Smooth muscle cell (in vitro differentiated cells): ENCODE measurements around the gene FBXO41. TPM values are rescaled to one million over a fixed set of nuclear protein-coding genes. Genes with fewer than 3 reads are reported as not detected.

Experiments
- DNase-seq: peaks from one replicate; lab custom pipeline; 2025; ENCODE audit not compliant: unreplicated experiment; lab: John Stamatoyannopoulos, UW
- H2AFZ ChIP-seq: fragments of 200-600 bp; sonication (generic); 2 replicates; pipeline ENCODE4 v1.6.0; 2016; ENCODE audit warnings: antibody characterized with exemption, low read depth, mild to moderate bottlenecking
- H3F3A ChIP-seq: fragments of 200-600 bp; sonication (generic); 2 replicates; pipeline ENCODE4 v1.6.0; 2017; ENCODE audit warnings: antibody characterized with exemption, low read depth
- H3K27ac ChIP-seq: fragments of 200-600 bp; sonication (generic); 2 replicates; pipeline ENCODE4 v1.5.1; 2016; ENCODE audit warnings: low read depth, mild to moderate bottlenecking
- H3K27me3 ChIP-seq: fragments of 200-600 bp; sonication (generic); 2 replicates; pipeline ENCODE4 v1.6.1; 2016; ENCODE audit warnings: low read depth, mild to moderate bottlenecking
- H3K36me3 ChIP-seq: fragments of 200-600 bp; sonication (generic); 2 replicates; pipeline ENCODE4 v1.5.1; 2016; ENCODE audit warnings: low read depth
- H3K4me1 ChIP-seq: fragments of 200-600 bp; sonication (generic); 2 replicates; pipeline ENCODE4 v1.5.1; 2016; ENCODE audit warnings: low read depth
- H3K4me2 ChIP-seq: fragments of 200-600 bp; sonication (generic); 2 replicates; pipeline ENCODE4 v1.6.0; 2016; ENCODE audit warnings: mild to moderate bottlenecking
- H3K4me3 ChIP-seq: fragments of 200-600 bp; sonication (generic); 2 replicates; pipeline ENCODE4 v1.5.1; 2016; ENCODE audit warnings: mild to moderate bottlenecking
- H3K79me2 ChIP-seq: fragments of 200-600 bp; sonication (generic); 2 replicates; pipeline ENCODE4 v1.6.0; 2016; ENCODE audit warnings: low read depth, mild to moderate bottlenecking
- H3K9ac ChIP-seq: fragments of 200-600 bp; sonication (generic); 2 replicates; pipeline ENCODE4 v1.6.0; 2016; ENCODE audit warnings: low read depth
- H3K9me3 ChIP-seq: fragments of 200-600 bp; sonication (generic); replicated peaks from 2 replicates; pipeline ENCODE4 v1.5.1; 2016; ENCODE audit warnings: low read depth
- H4K20me1 ChIP-seq: fragments of 200-600 bp; sonication (generic); 2 replicates; pipeline ENCODE4 v1.6.0; 2016; ENCODE audit warnings: low read depth
- WGBS: methylation state at CpG from one replicate; pipeline ENCODE4 v1.1.7; 2016; ENCODE audit warnings: low lambda C conversion rate; 5-methylcytosine and 5-hydroxymethylcytosine counted together
- polyA plus RNA-seq: library from polyadenylated mRNA; unstranded; fragments of >200 nt; fragmentation: Nextera tagmentation; extraction: Ambion mirVana; gene quantifications from 2 replicates; pipeline ENCODE4 v1.2.1, GENCODE V29; 2016
- total RNA-seq: library from RNA; depleted of rRNA; stranded (reverse); fragments of >200 nt; gene quantifications from 2 replicates; pipeline ENCODE4 v1.2.3, GENCODE V29; 2014
- TF ChIP-seq, protein P1 (sequence below): fragments of 200-600 bp; sonication (generic); IDR thresholded peaks from 2 replicates; pipeline ENCODE4 v1.5.1; 2017; ENCODE audit warnings: borderline replicate concordance, mild to moderate bottlenecking, antibody characterized with exemption; ENCODE audit not compliant: insufficient read depth, poor library complexity, severe bottlenecking

FBXO41 gene
- total and polyA plus RNA-seq, 2 experiments from 2014 or later: 1.00 to 1.2 TPM

- H3K27ac ChIP-seq: peak overlapping the region; percentile 4
- 67% methylated on average over 11 of the region's 11 CpGs for WGBS
Measured at GRCh38 chr2:73235315-73236028, 48.8 kb downstream of the FBXO41 start.

DNA sequence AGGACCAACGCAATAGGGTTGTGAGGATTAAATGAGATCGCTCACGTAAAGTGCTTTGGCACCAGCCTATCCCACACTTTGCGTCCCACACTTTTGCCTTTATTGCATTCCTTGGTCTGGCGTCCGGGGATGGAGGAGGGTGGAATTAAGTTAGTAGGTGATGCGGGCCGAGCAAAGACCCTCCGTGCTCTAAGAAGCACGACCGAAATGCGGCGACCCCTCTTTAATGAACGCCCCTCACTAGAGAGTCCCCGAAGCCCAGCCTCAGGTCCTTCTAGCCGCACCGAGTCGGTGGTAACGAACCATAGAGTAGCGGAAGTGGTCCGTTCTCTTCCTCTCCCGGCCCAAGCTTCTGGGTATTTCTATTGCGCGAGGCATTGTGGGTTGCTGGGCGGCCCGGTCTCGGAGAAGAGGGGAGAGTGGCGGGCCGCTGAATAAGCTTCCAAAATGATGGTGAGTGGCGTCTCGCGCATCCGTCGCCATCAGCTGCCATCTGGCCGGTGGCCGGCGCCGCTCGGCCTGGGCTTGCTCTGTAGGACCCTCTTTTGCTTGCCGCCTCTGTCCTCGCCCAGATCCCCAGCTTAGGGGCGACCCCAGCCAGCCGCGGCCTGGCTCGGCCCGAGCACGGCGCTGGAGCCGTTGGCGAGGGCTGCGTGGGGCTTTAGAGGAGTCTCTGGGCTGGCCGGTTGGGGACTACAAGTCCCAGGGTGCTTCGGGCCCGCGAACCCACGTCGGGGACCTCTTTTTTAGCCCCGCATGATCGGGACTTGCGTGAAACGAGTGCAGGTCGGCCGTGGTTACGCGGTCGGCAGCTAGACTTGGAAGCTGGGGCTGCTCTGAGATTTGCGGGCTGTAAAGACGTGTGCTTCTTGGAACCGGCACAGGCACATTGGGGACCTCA, 50.1 kb downstream of the FBXO41 start, which contains the start of gene CCT7:
Gene CCT7 (plus strand): TSS at position 377 of the 901 bp plus-strand sequence. CDS start 71 bp downstream, at position 448.
- Histone ChIP-seq H3K4me3 (peak within 1 kb of the TSS; percentile 96), H3K36me3 (no peaks in the 10 kb centered on the region), H3K27me3 (no peaks in the 10 kb centered on the region), H3F3A (peaks cover 10% of the 10 kb centered on the region), H3K4me2 (peak within 1 kb of the TSS; percentile 93), H3K79me2 (peaks cover 51% of the 10 kb centered on the region), H3K9ac (peak within 1 kb of the TSS; percentile 88), H4K20me1 (peaks cover 47% of the 10 kb centered on the region), H2AFZ (peak within 1 kb of the TSS; percentile 96), H3K4me1 (peaks cover 14% of the 10 kb centered on the region), H3K9me3 (no peaks in the 10 kb centered on the region), H3K27ac (peak within 1 kb of the TSS; percentile 81)
- TF ChIP-seq, protein P1, sequence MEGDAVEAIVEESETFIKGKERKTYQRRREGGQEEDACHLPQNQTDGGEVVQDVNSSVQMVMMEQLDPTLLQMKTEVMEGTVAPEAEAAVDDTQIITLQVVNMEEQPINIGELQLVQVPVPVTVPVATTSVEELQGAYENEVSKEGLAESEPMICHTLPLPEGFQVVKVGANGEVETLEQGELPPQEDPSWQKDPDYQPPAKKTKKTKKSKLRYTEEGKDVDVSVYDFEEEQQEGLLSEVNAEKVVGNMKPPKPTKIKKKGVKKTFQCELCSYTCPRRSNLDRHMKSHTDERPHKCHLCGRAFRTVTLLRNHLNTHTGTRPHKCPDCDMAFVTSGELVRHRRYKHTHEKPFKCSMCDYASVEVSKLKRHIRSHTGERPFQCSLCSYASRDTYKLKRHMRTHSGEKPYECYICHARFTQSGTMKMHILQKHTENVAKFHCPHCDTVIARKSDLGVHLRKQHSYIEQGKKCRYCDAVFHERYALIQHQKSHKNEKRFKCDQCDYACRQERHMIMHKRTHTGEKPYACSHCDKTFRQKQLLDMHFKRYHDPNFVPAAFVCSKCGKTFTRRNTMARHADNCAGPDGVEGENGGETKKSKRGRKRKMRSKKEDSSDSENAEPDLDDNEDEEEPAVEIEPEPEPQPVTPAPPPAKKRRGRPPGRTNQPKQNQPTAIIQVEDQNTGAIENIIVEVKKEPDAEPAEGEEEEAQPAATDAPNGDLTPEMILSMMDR: no peak
- DNase-seq: peak; percentile 77
- WGBS: under 1% methylated on average over 65 of the region's 69 CpGs

More at GRCh38 chr2:73235315-73236028, 48.8 kb downstream of the FBXO41 start:
- Histone ChIP-seq H3K36me3 (peaks cover 6% of the 10 kb centered on the region), H4K20me1 (peaks cover 60% of the 10 kb centered on the region), H3F3A (peaks cover 10% of the 10 kb centered on the region), H3K79me2 (peaks cover 64% of the 10 kb centered on the region), H3K4me2 (peak overlapping the region; percentile 93), H3K9me3 (no peaks in the 10 kb centered on the region), H3K27me3 (no peaks in the 10 kb centered on the region), H3K9ac (peak overlapping the region; percentile 88), H3K4me1 (peaks cover 14% of the 10 kb centered on the region), H2AFZ (no peak overlapping the region), H3K4me3 (peak overlapping the region; percentile 96)
- TF ChIP-seq, protein P1: no peak
- no peak for DNase-seq

GRCh38 chr2:73233154-73233931, 50.9 kb downstream of the FBXO41 start, which contains the start of gene PRADC1:
Gene PRADC1, minus strand, starts transcription at chr2:73233239. Its CDS starts 79 bp downstream, at chr2:73233160.
- H3K27me3 ChIP-seq: no peaks in the 10 kb centered on the region
- H3K4me3 ChIP-seq: peak within 1 kb of the TSS; percentile 96
- peaks cover 10% of the 10 kb centered on the region for H3F3A ChIP-seq
- peak within 1 kb of the TSS; percentile 88 for H3K9ac ChIP-seq
- H3K4me2 ChIP-seq: peak within 1 kb of the TSS; percentile 93
- TF ChIP-seq, protein P1: no peak
- under 1% methylated on average over 67 of the region's 67 CpGs for WGBS
- H4K20me1 ChIP-seq: peaks cover 39% of the 10 kb centered on the region
- no peaks in the 10 kb centered on the region for H3K36me3 ChIP-seq
- H3K9me3 ChIP-seq: no peaks in the 10 kb centered on the region
- peak within 1 kb of the TSS; percentile 96 for H2AFZ ChIP-seq
- peak; percentile 86 for DNase-seq
- H3K4me1 ChIP-seq: peaks cover 14% of the 10 kb centered on the region
- H3K79me2 ChIP-seq: peaks cover 42% of the 10 kb centered on the region
- H3K27ac ChIP-seq: peak within 1 kb of the TSS; percentile 81
